Measurements from ENCODE around the gene HIBADH. TPM values are rescaled to one million over a fixed set of nuclear protein-coding genes. Genes with fewer than 3 reads are reported as not detected.

Gene HIBADH
- total RNA-seq, 1 experiment from 2014 or later = 23.2 TPM

DNA sequence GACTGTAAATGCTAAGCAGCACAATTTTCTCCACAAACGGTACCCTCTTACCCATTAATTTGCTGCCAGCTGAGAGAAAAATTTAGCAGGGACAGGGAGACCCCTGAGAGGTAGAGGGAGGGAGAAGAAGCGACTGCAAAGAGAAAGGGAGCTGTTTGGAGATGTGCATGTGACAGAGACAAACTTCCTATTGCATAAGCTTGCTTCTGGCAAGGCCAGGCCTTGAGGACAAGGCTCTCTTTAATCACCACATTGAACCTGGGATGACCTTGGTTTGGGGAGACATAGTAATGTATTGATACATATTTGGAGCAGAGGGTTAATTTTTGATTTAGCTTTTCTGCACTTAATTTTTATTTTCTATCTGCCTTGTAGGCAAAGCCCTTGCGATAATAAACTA, 31.1 kb upstream of the HIBADH start:
- no peak for DNase-seq
- no peaks in the 10 kb centered on the region for H3K36me3 Mint-ChIP-seq (ENCODE audit: insufficient read depth in 1 of 3, low read depth in 3 of 3)
- no CpG with 5 or more reads among the region's 3 CpGs for WGBS (ENCODE audit: extremely low coverage, insufficient read length, low lambda C conversion rate)
- H3K4me1 ChIP-seq (ENCODE audit: insufficient read depth, low read length) = peaks cover 3% of the 10 kb centered on the region; the same call in 1 of the 2 replicates
- H2AFZ ChIP-seq (ENCODE audit: low read length) = no peak overlapping the region
- H3K79me1 ChIP-seq (ENCODE audit: insufficient read depth, low read depth, low read length, poor library complexity, severe bottlenecking) = no peaks in the 10 kb centered on the region
- no peak overlapping the region for H3K23ac ChIP-seq (ENCODE audit: insufficient read length, low read depth, low read length)
- no peak overlapping the region for H3K56ac ChIP-seq (ENCODE audit: insufficient read length, low read depth, low read length)
- no peak overlapping the region for H3K27ac ChIP-seq (ENCODE audit: insufficient read length, low read depth, low read length)
- H3K4me1 Mint-ChIP-seq = peaks cover 7 to 8% of the 10 kb centered on the region in 2 experiments
- no peaks in the 10 kb centered on the region for H3K9me3 ChIP-seq (ENCODE audit: control insufficient read depth, low read depth, low read length)
- no peak overlapping the region for H2AK5ac ChIP-seq (ENCODE audit: insufficient read length, low read length)
- no peak overlapping the region for H2BK15ac ChIP-seq (ENCODE audit: low read depth, low read length)
- no peak overlapping the region for H4K8ac ChIP-seq (replicated peaks; ENCODE audit: insufficient read length, low read depth, low read length)
- no peak overlapping the region for H3T11ph ChIP-seq (ENCODE audit: low read length)
- no peak overlapping the region for H4K5ac ChIP-seq (ENCODE audit: insufficient read length, low read depth, low read length)
- TF ChIP-seq, protein P1, sequence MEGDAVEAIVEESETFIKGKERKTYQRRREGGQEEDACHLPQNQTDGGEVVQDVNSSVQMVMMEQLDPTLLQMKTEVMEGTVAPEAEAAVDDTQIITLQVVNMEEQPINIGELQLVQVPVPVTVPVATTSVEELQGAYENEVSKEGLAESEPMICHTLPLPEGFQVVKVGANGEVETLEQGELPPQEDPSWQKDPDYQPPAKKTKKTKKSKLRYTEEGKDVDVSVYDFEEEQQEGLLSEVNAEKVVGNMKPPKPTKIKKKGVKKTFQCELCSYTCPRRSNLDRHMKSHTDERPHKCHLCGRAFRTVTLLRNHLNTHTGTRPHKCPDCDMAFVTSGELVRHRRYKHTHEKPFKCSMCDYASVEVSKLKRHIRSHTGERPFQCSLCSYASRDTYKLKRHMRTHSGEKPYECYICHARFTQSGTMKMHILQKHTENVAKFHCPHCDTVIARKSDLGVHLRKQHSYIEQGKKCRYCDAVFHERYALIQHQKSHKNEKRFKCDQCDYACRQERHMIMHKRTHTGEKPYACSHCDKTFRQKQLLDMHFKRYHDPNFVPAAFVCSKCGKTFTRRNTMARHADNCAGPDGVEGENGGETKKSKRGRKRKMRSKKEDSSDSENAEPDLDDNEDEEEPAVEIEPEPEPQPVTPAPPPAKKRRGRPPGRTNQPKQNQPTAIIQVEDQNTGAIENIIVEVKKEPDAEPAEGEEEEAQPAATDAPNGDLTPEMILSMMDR (conservative IDR thresholded peaks at IDR 0.05) = no peak
- no peaks in the 10 kb centered on the region for H3K27me3 ChIP-seq (ENCODE audit: insufficient read depth, low read length)
- no peaks in the 10 kb centered on the region for H4K20me1 ChIP-seq (ENCODE audit: control insufficient read depth, insufficient read depth, insufficient read length)
- H3K27ac Mint-ChIP-seq = no peak overlapping the region
- H3K4me3 Mint-ChIP-seq = no peak overlapping the region
- no peak overlapping the region for H3K4me2 ChIP-seq (ENCODE audit: insufficient read depth, insufficient read length, low read length)
- no peak overlapping the region for H2BK12ac ChIP-seq (ENCODE audit: insufficient read length, low read depth, low read length)
- H3K14ac ChIP-seq (ENCODE audit: insufficient read depth, low read length) = no peak overlapping the region
- H2BK120ac ChIP-seq (ENCODE audit: low read depth, low read length, poor library complexity, severe bottlenecking) = no peak overlapping the region
- no peak overlapping the region for H3K4ac ChIP-seq (ENCODE audit: low read depth, low read length)
- no peak overlapping the region for H2BK20ac ChIP-seq (ENCODE audit: low read depth, low read length, poor library complexity, severe bottlenecking)
- no peak overlapping the region for H2BK5ac ChIP-seq (ENCODE audit: insufficient read length, low read length)
- no peak overlapping the region for H3K9ac ChIP-seq (ENCODE audit: extremely low read depth, insufficient read length, low read length)
- no peaks in the 10 kb centered on the region for H3K27me3 Mint-ChIP-seq (ENCODE audit: low read depth)
- H3K79me2 ChIP-seq (ENCODE audit: insufficient read depth, low read length) = no peaks in the 10 kb centered on the region
- no peaks in the 10 kb centered on the region for H3K23me2 ChIP-seq (ENCODE audit: insufficient read length, low read depth, low read length, poor library complexity, severe bottlenecking)
- no peak overlapping the region for H4K91ac ChIP-seq (ENCODE audit: insufficient read length, low read depth, low read length)
- no peaks in the 10 kb centered on the region for H3K9me3 Mint-ChIP-seq
- no peak overlapping the region for H3K18ac ChIP-seq (ENCODE audit: insufficient read length, low read depth, low read length)

Data from H9 (cell line).